ENCODE results near the gene PRPF39. TPM values are rescaled to one million over a fixed set of nuclear protein-coding genes. Genes with fewer than 3 reads are reported as not detected.

PRPF39 gene
- polyA plus RNA-seq, 3 donors: 3.3 to 26.1 (median 5.4) TPM

DNA sequence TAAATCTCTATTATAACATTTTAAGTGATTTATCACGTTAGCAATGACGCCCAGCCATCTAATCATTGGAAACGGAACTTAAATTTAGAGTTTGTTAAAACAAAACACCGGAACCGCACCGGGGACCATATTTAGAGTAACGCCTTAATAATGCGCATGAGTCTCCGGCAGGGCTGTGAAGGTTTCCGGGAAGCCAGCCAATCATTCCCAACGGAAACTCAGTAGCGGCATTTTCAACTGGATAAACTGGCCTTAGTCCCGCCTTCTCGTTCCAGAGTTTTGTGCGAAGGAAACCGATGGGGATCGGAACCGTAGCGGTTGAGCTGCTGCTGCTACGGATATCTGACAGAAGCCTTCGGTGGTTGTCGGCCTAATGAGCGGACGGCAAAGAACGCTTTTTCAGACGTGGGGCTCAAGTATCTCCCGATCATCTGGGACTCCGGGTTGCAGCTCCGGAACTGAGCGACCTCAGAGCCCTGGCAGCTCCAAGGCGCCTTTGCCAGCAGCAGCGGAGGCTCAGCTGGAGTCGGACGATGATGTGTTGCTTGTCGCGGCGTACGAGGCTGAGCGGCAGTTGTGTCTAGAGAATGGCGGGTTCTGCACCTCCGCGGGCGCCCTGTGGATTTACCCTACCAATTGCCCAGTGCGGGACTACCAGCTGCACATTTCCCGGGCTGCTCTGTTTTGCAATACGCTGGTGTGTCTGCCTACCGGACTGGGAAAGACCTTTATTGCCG lies 51.9 kb downstream of the PRPF39 start, which contains the start of gene FANCM:
Gene FANCM, plus strand, starts transcription at position 272 of the 737 bp plus-strand sequence. Its CDS starts 102 bp downstream, at position 374.
- intact Hi-C loops (cut with micrococcal nuclease): loop anchor here (2.0 to 5.0 kb wide), 4 partner anchors 54 to 174 kb away; partner anchors contain the start of genes MIS18BP1 (in 2 of the 2), TOGARAM1 (in 2 of the 2), KLHL28 (in 1 of the 2) and PRPF39 (in 1 of the 2)
- H3K4me1 Mint-ChIP-seq: peaks cover 30% of the 10 kb centered on the region

DNA sequence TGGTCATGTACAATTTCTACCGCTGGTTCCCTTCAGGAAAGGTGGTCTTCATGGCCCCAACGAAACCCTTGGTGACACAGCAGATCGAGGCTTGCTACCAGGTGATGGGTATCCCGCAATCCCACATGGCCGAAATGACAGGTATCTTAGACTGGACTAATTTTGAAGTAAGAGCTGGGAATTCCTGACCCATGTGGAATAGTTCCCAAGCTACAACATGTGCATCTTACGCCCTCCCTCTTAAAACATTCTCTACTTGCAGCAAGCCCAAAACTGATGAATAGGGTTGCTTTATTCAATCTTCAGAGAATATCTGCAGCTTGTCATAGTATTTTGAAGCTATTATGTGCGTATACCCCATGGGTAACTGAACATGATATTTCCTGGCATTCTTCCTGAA lies 52.5 kb downstream of the PRPF39 start:
- Histone ChIP-seq H2AFZ (ENCODE audit: insufficient read depth, low read depth, low read length, poor library complexity, severe bottlenecking) (peak overlapping the region; percentile 99), H3K4me2 (replicated peaks; ENCODE audit: extremely low read depth, low read length, poor library complexity, severe bottlenecking) (peak overlapping the region; percentile 88), H3K9ac (ENCODE audit: insufficient read depth, low read length, poor library complexity, severe bottlenecking) (peak overlapping the region; percentile 69), H3K27me3 (ENCODE audit: control insufficient read depth in 2 of 2, insufficient read depth in 2 of 2, low read length in 2 of 2) (no peaks in the 10 kb centered on the region), H3K27ac (ENCODE audit: low read depth in 1 of 2, low read length in 2 of 2) (peak overlapping the region; percentile 25 to 87), H3K4me1 (ENCODE audit: control insufficient read depth in 1 of 2, insufficient read depth in 2 of 2, low read length in 2 of 2) (peaks cover 19 to 28% of the 10 kb centered on the region in 2 donors), H4K20me1 (ENCODE audit: insufficient read depth, low read length) (no peaks in the 10 kb centered on the region), H3K79me2 (ENCODE audit: insufficient read depth, low read length) (peaks cover 76% of the 10 kb centered on the region), H3K36me3 (replicated peaks in 1 of 2; ENCODE audit: control insufficient read depth in 1 of 2, insufficient read depth in 2 of 2, low read length in 2 of 2) (no peaks in the 10 kb centered on the region), H3K9me3 (replicated peaks in 1 of 2; ENCODE audit: control insufficient read depth in 1 of 2, insufficient read depth in 1 of 2, low read length in 2 of 2) (no peaks in the 10 kb centered on the region), H3K4me3 (replicated peaks in 1 of 3; ENCODE audit: low read depth in 2 of 3, low read length in 3 of 3) (peak overlapping the region; percentile 59 to 99 (median 91))
- peaks cover 0 to 2% (median 0%) of the 10 kb centered on the region in 7 donors for H3K9me3 Mint-ChIP-seq
- no peak for DNase-seq
- peaks cover 30% of the 10 kb centered on the region for H3K4me1 Mint-ChIP-seq
- peak overlapping the region; percentile 98 to 99 for H3K4me3 Mint-ChIP-seq
- WGBS (ENCODE audit: insufficient coverage): 0% methylated on average over 2 of the region's 7 CpGs
- H3K27me3 Mint-ChIP-seq (ENCODE audit: low read depth in 3 of 3): peaks cover 0 to under 1% (median 0%) of the 10 kb centered on the region in 3 donors
- no peaks in the 10 kb centered on the region for H3K36me3 Mint-ChIP-seq
- peak overlapping the region; percentile 87 to 98 (median 97) for H3K27ac Mint-ChIP-seq
- TF ChIP-seq, protein P1, sequence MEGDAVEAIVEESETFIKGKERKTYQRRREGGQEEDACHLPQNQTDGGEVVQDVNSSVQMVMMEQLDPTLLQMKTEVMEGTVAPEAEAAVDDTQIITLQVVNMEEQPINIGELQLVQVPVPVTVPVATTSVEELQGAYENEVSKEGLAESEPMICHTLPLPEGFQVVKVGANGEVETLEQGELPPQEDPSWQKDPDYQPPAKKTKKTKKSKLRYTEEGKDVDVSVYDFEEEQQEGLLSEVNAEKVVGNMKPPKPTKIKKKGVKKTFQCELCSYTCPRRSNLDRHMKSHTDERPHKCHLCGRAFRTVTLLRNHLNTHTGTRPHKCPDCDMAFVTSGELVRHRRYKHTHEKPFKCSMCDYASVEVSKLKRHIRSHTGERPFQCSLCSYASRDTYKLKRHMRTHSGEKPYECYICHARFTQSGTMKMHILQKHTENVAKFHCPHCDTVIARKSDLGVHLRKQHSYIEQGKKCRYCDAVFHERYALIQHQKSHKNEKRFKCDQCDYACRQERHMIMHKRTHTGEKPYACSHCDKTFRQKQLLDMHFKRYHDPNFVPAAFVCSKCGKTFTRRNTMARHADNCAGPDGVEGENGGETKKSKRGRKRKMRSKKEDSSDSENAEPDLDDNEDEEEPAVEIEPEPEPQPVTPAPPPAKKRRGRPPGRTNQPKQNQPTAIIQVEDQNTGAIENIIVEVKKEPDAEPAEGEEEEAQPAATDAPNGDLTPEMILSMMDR (IDR thresholded peaks at IDR 0.05): no peak
- intact Hi-C loops (cut with micrococcal nuclease): loop anchor here in 1 of 2 donors (5.0 kb wide), 2 partner anchors 54 to 174 kb away; partner anchors contain the start of genes KLHL28, PRPF39 and TOGARAM1

More for the DNA sequence above, 51.9 kb downstream of the PRPF39 start, which contains the start of gene FANCM:
- H2AFZ ChIP-seq (ENCODE audit: insufficient read depth, low read depth, low read length, poor library complexity, severe bottlenecking): peak within 1 kb of the TSS; percentile 99
- H3K9me3 Mint-ChIP-seq: peaks cover 0 to 2% (median 0%) of the 10 kb centered on the region in 7 donors
- H3K4me1 ChIP-seq (ENCODE audit: control insufficient read depth in 1 of 2, insufficient read depth in 2 of 2, low read length in 2 of 2): peaks cover 19 to 28% of the 10 kb centered on the region in 2 donors
- peak within 1 kb of the TSS; percentile 73 to 87 for H3K27ac ChIP-seq (ENCODE audit: low read depth in 1 of 2, low read length in 2 of 2)
- no peaks in the 10 kb centered on the region for H3K36me3 Mint-ChIP-seq
- peak within 1 kb of the TSS; percentile 98 to 99 for H3K4me3 Mint-ChIP-seq
- peak within 1 kb of the TSS; percentile 59 to 99 (median 91) for H3K4me3 ChIP-seq (replicated peaks in 1 of 3; ENCODE audit: low read depth in 2 of 3, low read length in 3 of 3)
- peak within 1 kb of the TSS; percentile 93 to 98 (median 97) for H3K27ac Mint-ChIP-seq
- peak; percentile 93 to 95 (median 93) for DNase-seq
- H3K36me3 ChIP-seq (replicated peaks in 1 of 2; ENCODE audit: control insufficient read depth in 1 of 2, insufficient read depth in 2 of 2, low read length in 2 of 2): no peaks in the 10 kb centered on the region
- no peaks in the 10 kb centered on the region for H3K9me3 ChIP-seq (replicated peaks in 1 of 2; ENCODE audit: control insufficient read depth in 1 of 2, insufficient read depth in 1 of 2, low read length in 2 of 2)
- WGBS (ENCODE audit: insufficient coverage): under 1% methylated on average over 45 of the region's 48 CpGs
- TF ChIP-seq, protein P1 (IDR thresholded peaks at IDR 0.05): no peak
- peak within 1 kb of the TSS; percentile 82 for H3K9ac ChIP-seq (ENCODE audit: insufficient read depth, low read length, poor library complexity, severe bottlenecking)
- H3K79me2 ChIP-seq (ENCODE audit: insufficient read depth, low read length): peaks cover 76% of the 10 kb centered on the region
- H4K20me1 ChIP-seq (ENCODE audit: insufficient read depth, low read length): no peaks in the 10 kb centered on the region
- peak within 1 kb of the TSS; percentile 88 for H3K4me2 ChIP-seq (replicated peaks; ENCODE audit: extremely low read depth, low read length, poor library complexity, severe bottlenecking)
- H3K27me3 Mint-ChIP-seq (ENCODE audit: low read depth in 3 of 3): no peaks in the 10 kb centered on the region
- H3K27me3 ChIP-seq (ENCODE audit: control insufficient read depth in 2 of 2, insufficient read depth in 2 of 2, low read length in 2 of 2): no peaks in the 10 kb centered on the region

All from CD14-positive monocyte (primary cell).